Measurements from ENCODE around the gene ST3GAL6. TPM values are rescaled to one million over a fixed set of nuclear protein-coding genes. Genes with fewer than 3 reads are reported as not detected.
A peak's percentile ranks its signal among the peaks of the same experiment; 100 is the strongest.

The ST3GAL6 gene
- total and polyA plus RNA-seq, 2 of the 13 experiments (the other 11 are each of a cell fraction or from before 2014, with no cell fraction given): 17.5 to 23.2 TPM

- TF ChIP-seq MAX (IDR thresholded peaks at IDR 0.05) (no peak), PLRG1 (conservative IDR thresholded peaks at IDR 0.05) (no peak), SMYD3 (CRISPR knock-in tag; IDR thresholded peaks at IDR 0.05) (0 out of 2 replicates have a peak, but pooled peaks have one; percentile 31), ZBTB8A (CRISPR knock-in tag; IDR thresholded peaks at IDR 0.05; ENCODE audit: borderline replicate concordance, low read depth) (no peak), SP1 (IDR thresholded peaks at IDR 0.05) (no peak), SP1 (CRISPR knock-in tag; IDR thresholded peaks at IDR 0.05) (no peak)
Measured at GRCh38 chr3:98731720-98732285, 31.3 kb upstream of the ST3GAL6 start (continued).

- WGBS (ENCODE audit: low lambda C conversion rate): 0% methylated on average over 12 of the region's 77 CpGs
- H3K9me3 ChIP-seq (ENCODE audit: low read length): no peaks in the 10 kb centered on the region
- no peak for FAIRE-seq
- no peaks in the 10 kb centered on the region; the same call in 1 of the 2 replicates for H4K20me1 ChIP-seq (ENCODE audit: insufficient read depth, low read length)
- no peaks in the 10 kb centered on the region; a peak in 1 of 5 replicates for H3K27me3 ChIP-seq (ENCODE audit: control insufficient read depth in 1 of 2, insufficient read depth in 2 of 2, low read length in 2 of 2)
- H3K9ac ChIP-seq (ENCODE audit: insufficient read depth, low read depth, low read length): peak overlapping the region; percentile 85
- H3K36me3 ChIP-seq (replicated peaks in 1 of 2; ENCODE audit: control insufficient read depth in 1 of 2, insufficient read depth in 2 of 2, low read length in 2 of 2): peaks cover 0 to 3% of the 10 kb centered on the region in 2 experiments; a peak in 1 of 5 replicates
- peak overlapping the region; percentile 87 for H3K4me2 ChIP-seq (ENCODE audit: low read depth, low read length)
- DNase-seq (ENCODE audit: low spot score): peak; percentile 82
- BruUV-seq (replicated peaks): no TSS peak
- H3K27ac ChIP-seq (ENCODE audit: extremely low read length, insufficient read depth, low read length): peak overlapping the region; percentile 94
- H3K79me2 ChIP-seq (ENCODE audit: insufficient read depth, low read length): peaks cover 42% of the 10 kb centered on the region
- peaks cover 53% of the 10 kb centered on the region for H3K4me1 ChIP-seq (ENCODE audit: insufficient read depth, low read length)
- ATAC-seq: peak; percentile 85
- intact Hi-C loops (cut with micrococcal nuclease; ENCODE audit: unreplicated experiment): loop anchor here (1.0 to 5.0 kb wide), 4 partner anchors 40 to 168 kb away; partner anchors contain the start of gene DCBLD2
- peak overlapping the region; percentile 87 to 94 (median 92) for H3K4me3 ChIP-seq (replicated peaks in 1 of 3; ENCODE audit: insufficient read depth in 1 of 3, low read depth in 2 of 3, low read length in 3 of 3)
- in situ Hi-C loops (cut with HindIII; ENCODE audit: extremely low pct_ligation_motif_present, low pct_unique_long_range_greater_than_20kb): loop anchor here (5.0 kb wide), 1 partner anchor 45 kb away; no protein-coding TSS in a partner anchor
- ChIA-PET POLR2A (interaction anchor here (0.8 to 3.3 kb wide), 11 partner anchors 8 to 169 kb away, joined by 3 to 17 read pairs (median 5); partner anchors contain the start of genes CPOX and DCBLD2), CTCF (ENCODE audit: low intra/inter-chr PET ratio, low total read pairs) (no interaction called here)
- H2AFZ ChIP-seq (ENCODE audit: low read length): peak overlapping the region; percentile 22
- TF ChIP-seq HNF1A (IDR thresholded peaks at IDR 0.05; ENCODE audit: low read depth) (no peak), HNF1A (CRISPR knock-in tag; IDR thresholded peaks at IDR 0.05; ENCODE audit: borderline replicate concordance) (0 out of 2 replicates have a peak, but pooled peaks have one; percentile 40), NR2C2 (CRISPR knock-in tag; IDR thresholded peaks at IDR 0.05; ENCODE audit: borderline replicate concordance) (no peak), TEAD3 (CRISPR knock-in tag; optimal IDR thresholded peaks at IDR 0.05; ENCODE audit: borderline replicate concordance) (no peak), PLRG1 (conservative IDR thresholded peaks at IDR 0.05) (no peak), ARNTL (CRISPR knock-in tag; IDR thresholded peaks at IDR 0.05) (peak; percentile 46; the same call in 1 of the 2 replicates), SAP130 (CRISPR knock-in tag; IDR thresholded peaks at IDR 0.05; ENCODE audit: low read depth) (peak; percentile 68), ZNF350 (CRISPR knock-in tag; IDR thresholded peaks at IDR 0.05; ENCODE audit: borderline replicate concordance, low read depth) (no peak; the same call in 1 of the 2 replicates), ZNF160 (CRISPR knock-in tag; IDR thresholded peaks at IDR 0.05) (no peak), KLF9 (CRISPR knock-in tag; IDR thresholded peaks at IDR 0.05; ENCODE audit: low read depth) (no peak), ZNF207 (IDR thresholded peaks at IDR 0.05; ENCODE audit: borderline replicate concordance) (no peak), ZNF749 (CRISPR knock-in tag; IDR thresholded peaks at IDR 0.05; ENCODE audit: borderline replicate concordance) (peak; percentile 62; the same call in 1 of the 2 replicates), HOXA9 (CRISPR knock-in tag; IDR thresholded peaks at IDR 0.05; ENCODE audit: borderline replicate concordance) (no peak)
Measured at GRCh38 chr3:98732286-98733052, 30.7 kb upstream of the ST3GAL6 start.
